GM12865 (cell line): ENCODE data around the gene GPR35.
A peak's percentile ranks its signal among the peaks of the same experiment; 100 is the strongest.

Experiments used
- DNase-seq: peaks from one replicate; pipeline ENCODE4 v3.0.0; 2010; ENCODE audit warnings: low read depth
- H3K4me3 ChIP-seq: 2 replicates; pipeline ENCODE4 v1.5.1; 2011; ENCODE audit warnings: mild to moderate bottlenecking, low read depth, low read length, control low read depth
- TF ChIP-seq, protein P1 (sequence below): IDR thresholded peaks from 2 replicates; pipeline ENCODE4 v1.5.1; 2011; ENCODE audit warnings: low read length, control low read depth, low read depth, inconsistent platforms; ENCODE audit not compliant: insufficient read depth; ENCODE audit errors: missing control alignments

Gene GPR35

DNA sequence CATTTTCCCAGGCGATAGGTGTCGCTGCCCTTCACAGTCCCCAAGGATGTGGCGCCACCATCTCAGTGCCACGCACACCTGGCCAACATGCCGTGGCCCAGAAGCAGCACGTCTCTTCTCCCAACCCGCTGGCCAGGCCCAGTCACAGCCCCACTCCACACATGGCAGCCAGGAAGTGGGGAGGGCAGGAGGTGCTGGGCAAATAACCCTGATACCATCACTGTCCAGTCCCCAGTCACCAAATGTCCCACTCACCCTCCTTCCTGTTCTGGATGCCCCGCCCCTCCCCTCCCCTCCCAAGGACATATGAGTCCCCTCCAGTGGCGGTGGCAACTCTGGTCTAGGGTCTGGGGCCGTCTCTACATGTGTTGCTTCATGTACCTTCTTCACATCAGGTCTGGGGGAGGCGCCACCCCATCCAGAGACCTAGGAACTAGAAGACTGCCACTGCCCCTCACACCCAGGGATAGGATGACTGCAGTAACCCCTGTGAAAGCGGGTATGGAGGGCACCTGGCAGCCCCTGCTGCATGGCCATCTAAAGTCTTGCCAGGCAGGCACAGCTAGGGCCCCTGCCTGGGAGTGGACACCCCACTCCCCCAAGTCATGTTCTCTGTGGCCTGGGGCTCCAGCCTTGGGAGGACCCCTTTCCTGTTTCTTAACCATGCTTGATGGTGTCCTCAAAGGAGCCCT is 46.1 kb upstream of the GPR35 start:
- TF ChIP-seq, protein P1, sequence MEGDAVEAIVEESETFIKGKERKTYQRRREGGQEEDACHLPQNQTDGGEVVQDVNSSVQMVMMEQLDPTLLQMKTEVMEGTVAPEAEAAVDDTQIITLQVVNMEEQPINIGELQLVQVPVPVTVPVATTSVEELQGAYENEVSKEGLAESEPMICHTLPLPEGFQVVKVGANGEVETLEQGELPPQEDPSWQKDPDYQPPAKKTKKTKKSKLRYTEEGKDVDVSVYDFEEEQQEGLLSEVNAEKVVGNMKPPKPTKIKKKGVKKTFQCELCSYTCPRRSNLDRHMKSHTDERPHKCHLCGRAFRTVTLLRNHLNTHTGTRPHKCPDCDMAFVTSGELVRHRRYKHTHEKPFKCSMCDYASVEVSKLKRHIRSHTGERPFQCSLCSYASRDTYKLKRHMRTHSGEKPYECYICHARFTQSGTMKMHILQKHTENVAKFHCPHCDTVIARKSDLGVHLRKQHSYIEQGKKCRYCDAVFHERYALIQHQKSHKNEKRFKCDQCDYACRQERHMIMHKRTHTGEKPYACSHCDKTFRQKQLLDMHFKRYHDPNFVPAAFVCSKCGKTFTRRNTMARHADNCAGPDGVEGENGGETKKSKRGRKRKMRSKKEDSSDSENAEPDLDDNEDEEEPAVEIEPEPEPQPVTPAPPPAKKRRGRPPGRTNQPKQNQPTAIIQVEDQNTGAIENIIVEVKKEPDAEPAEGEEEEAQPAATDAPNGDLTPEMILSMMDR: no peak
- no peak overlapping the region for H3K4me3 ChIP-seq
- DNase-seq: no peak

DNA sequence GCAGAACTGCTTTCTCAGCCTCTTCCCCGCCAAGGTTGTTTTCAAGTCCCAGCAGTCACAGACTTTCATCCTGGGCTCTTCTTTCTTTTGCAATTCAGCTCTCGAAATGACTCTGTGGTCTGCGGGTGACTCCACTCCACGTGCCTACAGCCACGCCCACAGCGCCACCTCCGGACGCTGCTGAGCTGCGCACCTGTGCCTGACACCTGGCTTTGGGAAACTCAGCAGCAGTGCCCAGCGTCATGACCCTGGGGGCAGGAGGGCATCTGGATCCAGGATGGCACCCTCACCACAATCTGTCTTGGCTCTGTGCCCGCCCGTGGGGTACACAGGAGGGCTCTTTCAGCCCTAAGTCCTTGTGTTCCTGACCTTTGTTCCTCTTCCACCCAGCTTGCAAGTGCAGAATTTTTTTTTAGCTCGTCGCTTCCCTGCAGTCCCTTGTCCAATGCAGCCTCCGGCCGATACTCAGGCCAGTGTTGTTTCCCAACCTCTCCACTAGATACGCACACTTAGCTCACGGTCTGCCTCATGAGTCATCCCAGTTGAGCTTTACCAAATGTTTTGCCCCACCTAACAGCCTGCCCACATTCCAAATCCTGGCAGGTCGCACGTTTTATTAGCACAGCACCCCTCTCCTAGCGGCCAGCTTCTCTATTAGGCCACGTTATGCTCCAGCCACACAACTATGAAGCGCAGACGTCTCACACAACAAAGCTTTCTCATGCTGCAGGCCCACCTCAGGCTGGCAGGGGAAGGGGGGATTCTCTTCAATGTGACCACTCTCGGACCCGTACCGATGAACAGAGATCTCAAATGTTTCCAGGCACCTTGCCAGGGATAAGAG is 45.3 kb upstream of the GPR35 start:
- no peak overlapping the region for H3K4me3 ChIP-seq
- TF ChIP-seq, protein P1: peak; percentile 70
- peak; percentile 92 for DNase-seq

DNA sequence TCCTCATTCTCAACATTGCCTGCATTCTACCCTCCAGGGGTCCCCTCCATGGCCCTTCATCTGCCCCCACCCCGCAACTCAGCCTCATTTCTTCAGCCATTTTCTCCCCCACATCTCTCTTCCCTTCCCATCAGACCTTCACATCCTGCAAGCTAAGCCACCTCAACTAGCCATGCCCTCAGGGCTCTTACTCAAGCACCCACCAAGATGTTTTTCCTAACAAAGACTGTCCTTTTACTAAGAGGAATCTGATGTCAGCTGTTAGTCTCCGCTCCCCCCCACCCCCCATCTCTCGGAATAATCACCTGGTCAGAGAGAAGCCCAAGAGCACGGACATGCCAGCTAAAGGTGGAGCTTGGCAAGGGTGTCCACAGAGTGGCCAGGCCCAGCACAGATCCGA is 43.5 kb upstream of the GPR35 start:
- H3K4me3 ChIP-seq: no peak overlapping the region
- no peak for DNase-seq
- TF ChIP-seq, protein P1: no peak

DNA sequence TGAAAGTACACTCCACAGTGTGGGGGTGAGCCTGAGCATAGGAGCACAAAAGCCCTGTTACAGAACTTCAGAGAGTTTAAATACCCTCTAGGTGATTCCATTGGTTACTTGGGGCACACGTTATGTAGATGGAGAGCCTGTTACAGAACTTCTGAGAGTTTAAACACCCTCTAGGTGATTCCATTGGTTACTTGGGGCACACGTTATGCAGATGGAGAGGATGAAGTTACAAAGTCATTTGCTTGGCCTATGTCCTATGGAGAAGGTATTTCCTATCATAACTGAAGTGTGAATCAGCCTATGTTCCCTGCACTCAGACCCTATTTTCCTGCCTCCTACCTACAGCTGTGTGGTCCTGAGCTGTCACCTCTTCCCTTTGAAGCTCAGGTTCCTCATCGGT is 42.5 kb upstream of the GPR35 start:
- TF ChIP-seq, protein P1: no peak
- DNase-seq: no peak
- no peak overlapping the region for H3K4me3 ChIP-seq

DNA sequence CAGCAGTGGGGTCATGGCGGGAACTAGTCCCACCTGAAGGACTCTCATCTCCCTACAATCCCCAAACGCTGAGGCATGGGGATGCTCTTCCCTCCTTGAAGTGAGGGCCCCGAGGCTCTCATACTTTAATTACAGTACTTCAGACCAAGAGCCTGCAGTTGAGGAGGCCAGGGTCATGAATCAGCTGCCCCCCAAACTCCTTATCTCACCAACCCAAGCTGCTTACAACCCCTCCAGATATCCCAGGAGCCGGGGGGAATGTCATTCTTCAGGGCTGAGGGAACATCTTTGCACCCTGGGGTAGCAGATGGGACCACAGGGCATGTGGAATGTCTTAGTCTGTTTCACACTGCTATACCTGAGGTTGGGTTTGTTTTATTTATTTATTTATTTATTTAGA is 41.5 kb upstream of the GPR35 start:
- DNase-seq: no peak
- TF ChIP-seq, protein P1: no peak
- H3K4me3 ChIP-seq: peak overlapping the region; percentile 38

DNA sequence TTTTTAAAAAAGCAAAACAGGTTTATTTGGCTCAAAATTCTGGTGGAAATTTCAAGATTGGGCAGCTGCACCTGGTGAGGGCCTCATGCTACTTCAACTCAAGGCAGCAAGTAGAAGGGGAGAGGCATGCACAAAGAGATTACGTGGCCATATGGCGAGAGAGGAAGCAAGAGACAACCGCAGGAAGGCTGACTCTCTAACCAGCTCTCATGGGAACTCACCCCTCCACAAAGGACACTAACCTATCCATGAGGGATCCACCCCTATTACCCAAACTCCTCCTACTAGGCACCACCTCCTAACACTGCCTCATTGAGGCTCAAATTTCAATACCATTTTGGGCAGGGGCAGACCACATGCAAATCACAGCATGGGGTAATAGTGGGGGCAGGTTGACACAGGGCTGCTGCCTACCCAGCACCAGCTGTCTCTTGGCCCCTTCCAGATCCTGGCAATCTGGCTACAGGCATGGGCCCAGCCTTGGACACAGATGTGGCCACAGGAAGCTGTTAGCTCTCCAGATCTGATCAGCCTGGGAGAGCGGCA is 40.7 kb upstream of the GPR35 start:
- H3K4me3 ChIP-seq: peak overlapping the region; percentile 67
- peak; percentile 98 for DNase-seq
- TF ChIP-seq, protein P1: no peak
